ENCODE data around the gene MYOF. TPM values are rescaled to one million over a fixed set of nuclear protein-coding genes. Genes with fewer than 3 reads are reported as not detected.

MYOF gene
- total RNA-seq, 4 donors from 2014 or later, result 77.8 to 174 (median 116) TPM

GRCh38 chr10:93334181-93334580 is 148.0 kb downstream of the MYOF start:
- no peak for DNase-seq (ENCODE audit: low spot score in 2 of 2)
- TF ChIP-seq POLR2AphosphoS5 (IDR thresholded peaks at IDR 0.05) (no peak), CTCF (IDR thresholded peaks at IDR 0.05) (no peak), EP300 (IDR thresholded peaks at IDR 0.05) (no peak), POLR2A (IDR thresholded peaks at IDR 0.05) (no peak)
- no peak overlapping the region for H3K4me3 ChIP-seq
- peaks cover 97% of the 10 kb centered on the region for H3K36me3 ChIP-seq
- H3K9me3 ChIP-seq, result no peaks in the 10 kb centered on the region
- H3K27ac ChIP-seq, result peak overlapping the region; percentile 10
- H3K4me1 ChIP-seq, result no peaks in the 10 kb centered on the region
- no peaks in the 10 kb centered on the region for H3K27me3 ChIP-seq
- 90% methylated on average over 3 of the region's 3 CpGs for WGBS

GRCh38 chr10:93333278-93333978 is 148.7 kb downstream of the MYOF start:
- DNase-seq (ENCODE audit: low spot score in 2 of 2), result no peak
- Histone ChIP-seq H3K9me3 (no peaks in the 10 kb centered on the region), H3K4me3 (no peak overlapping the region), H3K36me3 (peaks cover 97% of the 10 kb centered on the region), H3K27me3 (no peaks in the 10 kb centered on the region), H3K27ac (peak overlapping the region; percentile 10), H3K4me1 (no peaks in the 10 kb centered on the region)
- no peak for TF ChIP-seq POLR2A (IDR thresholded peaks at IDR 0.05)
- no peak for TF ChIP-seq CTCF (IDR thresholded peaks at IDR 0.05)
- no peak for TF ChIP-seq POLR2AphosphoS5 (IDR thresholded peaks at IDR 0.05)
- TF ChIP-seq EP300 (IDR thresholded peaks at IDR 0.05), result no peak
- WGBS, result 78% methylated on average over 15 of the region's 15 CpGs

GRCh38 chr10:93330824-93331223 is 151.3 kb downstream of the MYOF start:
- Histone ChIP-seq H3K4me1 (no peaks in the 10 kb centered on the region), H3K36me3 (peaks cover 100% of the 10 kb centered on the region), H3K27me3 (no peaks in the 10 kb centered on the region), H3K9me3 (no peaks in the 10 kb centered on the region), H3K27ac (no peak overlapping the region), H3K4me3 (no peak overlapping the region)
- no peak for DNase-seq (ENCODE audit: low spot score in 2 of 2)
- 95% methylated on average over 3 of the region's 3 CpGs for WGBS
- TF ChIP-seq POLR2AphosphoS5 (IDR thresholded peaks at IDR 0.05), result no peak
- no peak for TF ChIP-seq EP300 (IDR thresholded peaks at IDR 0.05)
- no peak for TF ChIP-seq CTCF (IDR thresholded peaks at IDR 0.05)
- TF ChIP-seq POLR2A (IDR thresholded peaks at IDR 0.05), result no peak

- Histone ChIP-seq H3K4me1 (peaks cover 6% of the 10 kb centered on the region), H3K4me3 (no peak overlapping the region), H3K27me3 (no peaks in the 10 kb centered on the region), H3K9me3 (no peaks in the 10 kb centered on the region), H3K36me3 (peaks cover 91% of the 10 kb centered on the region), H3K27ac (no peak overlapping the region)
- no peak for DNase-seq (ENCODE audit: low spot score in 2 of 2)
- TF ChIP-seq POLR2AphosphoS5 (IDR thresholded peaks at IDR 0.05) (no peak), POLR2A (IDR thresholded peaks at IDR 0.05) (no peak), CTCF (IDR thresholded peaks at IDR 0.05) (no peak), EP300 (IDR thresholded peaks at IDR 0.05) (no peak)
- WGBS, result 60% methylated on average over 6 of the region's 6 CpGs
Measured at GRCh38 chr10:93319896-93320295, 162.2 kb downstream of the MYOF start.

GRCh38 chr10:93319096-93319495 is 163.0 kb downstream of the MYOF start:
- 79% methylated on average over 4 of the region's 4 CpGs for WGBS
- TF ChIP-seq CTCF (IDR thresholded peaks at IDR 0.05) (no peak), EP300 (IDR thresholded peaks at IDR 0.05) (no peak), POLR2A (IDR thresholded peaks at IDR 0.05) (no peak), POLR2AphosphoS5 (IDR thresholded peaks at IDR 0.05) (no peak)
- no peak for DNase-seq (ENCODE audit: low spot score in 2 of 2)

More at GRCh38 chr10:93319096-93319495, 163.0 kb downstream of the MYOF start:
- no peaks in the 10 kb centered on the region for H3K27me3 ChIP-seq
- H3K4me3 ChIP-seq, result no peak overlapping the region
- H3K27ac ChIP-seq, result peak overlapping the region; percentile 20
- peaks cover 91% of the 10 kb centered on the region for H3K36me3 ChIP-seq
- H3K9me3 ChIP-seq, result no peaks in the 10 kb centered on the region
- peaks cover 6% of the 10 kb centered on the region for H3K4me1 ChIP-seq

All from suprapubic skin (tissue), 4 donors.